ENCODE results near the gene MCRS1.
"Not testable (repeated sequence)": the region's sequence is repeated elsewhere in the genome, so short reads cannot be mapped to it uniquely, and the experiment has no call there.

MCRS1 gene

DNA sequence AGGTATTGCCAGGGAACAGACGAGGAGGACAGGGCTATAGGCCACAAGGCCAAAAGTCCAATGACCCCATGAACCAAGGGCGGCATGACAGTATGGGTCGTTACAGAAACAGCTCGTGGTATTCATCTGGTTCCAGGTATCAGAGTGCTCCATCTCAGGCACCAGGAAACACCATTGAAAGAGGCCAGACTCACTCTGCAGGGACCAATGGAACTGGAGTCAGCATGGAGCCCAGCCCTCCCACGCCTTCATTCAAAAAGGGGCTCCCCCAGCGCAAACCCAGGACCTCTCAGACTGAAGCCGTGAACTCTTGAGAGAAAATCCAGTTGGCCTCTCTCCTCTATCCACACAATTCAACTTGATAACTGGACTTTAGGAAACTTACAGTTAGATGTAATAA, 42.0 kb downstream of the MCRS1 start:
- DNase-seq (ENCODE audit: insufficient read length, low spot score) = no peak
- FAIRE-seq = no peak

DNA sequence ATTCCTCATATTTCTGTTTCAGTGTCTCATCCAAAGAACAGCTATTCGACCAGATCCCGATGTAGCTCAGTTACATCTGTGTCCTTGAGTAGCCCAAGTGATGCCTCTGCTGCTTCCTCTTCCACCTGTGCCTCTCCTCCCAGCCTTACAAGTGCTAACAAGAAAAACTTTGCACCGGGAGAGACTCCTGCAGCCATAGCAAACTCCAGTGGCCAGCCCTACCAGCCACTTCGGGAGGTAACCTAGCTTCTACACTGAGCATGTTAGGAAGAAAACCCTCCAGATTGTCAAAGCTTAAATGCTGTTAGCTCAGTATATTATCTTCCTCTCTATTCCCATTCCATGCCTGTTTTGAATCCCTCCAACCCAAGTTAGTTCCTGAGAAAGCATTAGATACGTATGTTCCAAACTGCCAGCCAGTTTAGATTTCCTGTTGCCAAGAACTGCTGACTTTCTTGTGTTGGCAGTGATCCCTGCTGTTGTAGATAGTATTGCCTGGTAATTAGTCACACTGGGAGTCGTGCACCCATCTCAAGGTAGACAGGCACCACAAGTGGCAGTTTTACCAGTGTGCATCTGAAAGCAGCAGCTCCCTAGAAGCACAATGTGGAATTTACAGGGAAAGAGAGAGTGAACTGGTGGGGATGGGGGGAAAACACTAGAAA, 43.1 kb downstream of the MCRS1 start:
- FAIRE-seq = peak; percentile 31
- DNase-seq (ENCODE audit: insufficient read length, low spot score) = no peak

DNA sequence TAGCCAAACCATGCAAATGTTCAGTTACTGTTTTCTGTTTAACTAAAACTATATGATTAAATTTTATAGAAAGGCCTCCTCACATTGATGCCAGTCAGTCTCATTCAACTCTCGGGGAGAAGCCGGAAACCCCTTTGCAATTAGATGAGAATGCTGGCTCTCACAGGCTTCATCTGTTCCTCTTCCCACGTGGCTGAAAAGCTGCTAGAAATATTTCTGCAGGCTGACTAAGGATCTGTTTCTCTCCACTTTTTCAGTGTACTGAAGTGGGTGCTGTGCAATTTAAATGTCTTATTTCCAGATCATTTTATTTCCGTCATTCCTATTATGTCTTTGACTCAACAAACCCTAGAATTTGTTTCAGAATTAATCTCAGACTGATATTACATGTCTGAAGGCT, 46.6 kb downstream of the MCRS1 start:
- FAIRE-seq = no peak
- DNase-seq (ENCODE audit: insufficient read length, low spot score) = no peak

DNA sequence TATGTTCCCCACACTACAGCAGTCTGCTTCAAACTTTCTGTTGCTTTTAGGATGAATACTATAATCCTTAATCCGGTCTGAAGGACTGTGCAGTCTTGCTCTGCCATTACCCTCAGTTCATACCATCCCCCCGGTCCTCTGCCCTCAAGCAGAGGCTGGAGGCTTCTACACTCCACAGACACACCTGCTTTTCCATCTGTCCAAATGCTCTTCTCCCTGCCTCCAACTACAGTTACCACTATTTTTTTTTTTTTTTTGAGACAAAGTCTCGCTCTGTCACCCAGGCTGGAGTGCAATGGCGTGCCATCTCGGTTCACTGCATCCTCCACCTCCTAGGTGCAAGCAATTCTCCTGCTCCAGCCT, 48.4 kb downstream of the MCRS1 start:
- FAIRE-seq = no peak
- DNase-seq (ENCODE audit: insufficient read length, low spot score) = no peak

DNA sequence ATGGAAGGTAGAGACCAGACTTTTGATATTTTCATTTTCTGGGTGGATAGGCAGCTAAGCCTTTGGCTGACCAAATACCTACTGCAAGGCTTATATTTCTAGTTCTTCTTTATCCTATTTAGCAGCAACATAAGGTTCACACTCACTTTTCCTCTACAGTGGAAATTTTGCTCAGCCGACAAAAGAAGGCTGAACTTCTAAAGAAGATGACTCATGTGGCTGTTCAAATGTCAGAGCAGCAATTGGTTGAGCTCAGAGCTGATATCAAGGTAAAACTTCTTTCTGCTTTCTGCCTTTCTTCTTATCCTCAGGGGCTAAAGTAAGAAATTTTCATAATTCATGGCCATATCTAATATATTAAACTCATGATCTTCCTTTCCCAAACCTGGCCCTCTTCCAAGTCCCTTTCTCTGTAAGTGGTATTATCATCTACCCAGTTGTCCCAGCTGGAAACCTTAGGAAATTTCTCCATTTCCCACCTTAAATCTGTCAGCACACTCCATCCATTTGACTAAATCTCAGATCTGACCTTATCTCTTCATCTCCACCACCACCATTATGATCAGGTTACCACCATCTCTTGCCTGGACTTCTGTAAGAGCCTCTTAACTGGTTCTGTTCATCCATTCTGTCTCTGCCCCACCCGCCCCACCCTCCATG, 48.9 kb downstream of the MCRS1 start:
- DNase-seq (ENCODE audit: insufficient read length, low spot score) (no peak), FAIRE-seq (no peak)

DNA sequence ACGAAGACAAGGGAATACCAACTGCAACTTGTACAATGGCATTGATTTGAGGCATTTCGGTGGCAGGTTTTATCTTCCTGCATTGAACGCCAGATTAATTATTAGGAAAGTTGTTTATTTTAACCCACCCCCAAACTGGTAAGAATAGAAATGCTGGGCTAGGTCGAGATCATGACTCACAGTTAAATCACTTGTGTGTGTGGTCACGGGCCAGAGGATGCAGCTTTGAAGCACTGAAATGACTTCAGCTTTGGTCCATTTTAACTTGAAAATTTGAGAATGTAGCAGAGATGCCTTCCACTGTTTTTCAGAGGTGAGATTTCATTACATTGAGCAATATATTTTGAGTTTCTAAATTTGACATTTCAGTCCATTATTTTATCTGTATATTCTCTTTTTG, 52.7 kb downstream of the MCRS1 start:
- DNase-seq (ENCODE audit: insufficient read length, low spot score) (no peak), FAIRE-seq (no peak)

DNA sequence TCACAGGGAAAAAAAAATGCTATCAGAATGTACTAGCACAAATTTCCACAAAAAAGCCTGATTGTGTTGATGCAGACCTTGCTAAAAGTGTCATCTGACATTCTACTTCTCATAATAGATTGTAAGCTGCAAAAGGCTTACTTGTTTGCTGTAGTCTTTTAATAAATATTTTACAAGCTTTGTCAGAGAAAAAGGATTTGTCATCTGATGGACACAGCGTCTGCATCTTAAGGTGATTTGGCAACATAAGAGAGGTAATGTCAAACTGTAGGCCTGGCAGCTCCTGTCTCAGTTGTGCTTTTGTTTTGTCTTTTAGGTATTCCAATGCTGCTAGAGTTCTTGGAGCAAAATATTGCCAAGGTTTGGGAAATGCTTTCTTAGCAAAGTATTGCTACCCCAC, 55.4 kb downstream of the MCRS1 start:
- DNase-seq (ENCODE audit: insufficient read length, low spot score) = no peak
- FAIRE-seq = no peak

DNA sequence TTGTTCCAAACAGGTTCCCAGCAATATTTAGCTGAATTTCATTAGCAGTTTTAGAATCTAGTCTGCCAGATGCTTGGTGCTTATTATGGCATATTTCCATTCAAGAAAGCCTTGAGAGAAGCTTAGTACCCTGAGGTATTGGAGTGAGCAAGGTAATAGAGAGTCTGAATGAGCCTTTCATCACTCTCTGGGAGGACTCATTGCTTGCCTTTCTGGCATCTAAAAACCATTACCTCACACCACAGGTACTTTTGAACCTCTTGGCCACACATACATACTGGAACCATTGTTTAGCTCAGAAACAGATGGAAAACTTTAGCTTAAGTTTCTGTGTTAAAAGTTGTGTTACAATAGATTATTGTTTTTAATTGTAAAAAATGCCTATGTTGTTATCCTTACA, 56.5 kb downstream of the MCRS1 start:
- DNase-seq (ENCODE audit: insufficient read length, low spot score) (no peak), FAIRE-seq (no peak)

DNA sequence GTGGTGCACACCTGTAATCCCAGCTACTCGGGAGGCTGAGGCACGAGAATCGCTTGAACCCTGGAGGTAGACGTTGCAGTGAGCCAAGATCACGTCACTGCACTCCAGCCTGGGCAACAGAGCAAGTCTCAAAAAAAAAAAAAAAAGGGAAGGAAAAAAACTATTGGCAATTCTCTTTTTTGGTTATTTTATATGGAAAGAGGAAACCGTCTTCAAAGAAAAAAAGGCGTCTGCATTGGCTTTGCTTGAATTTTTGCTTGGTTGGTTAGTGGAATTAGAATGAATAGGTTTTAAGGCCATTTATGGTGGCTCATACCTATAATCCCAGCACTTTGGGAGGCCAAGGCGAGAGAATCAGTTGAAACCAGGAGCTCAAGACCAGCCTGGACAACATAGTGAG, 58.3 kb downstream of the MCRS1 start:
- FAIRE-seq = not testable (repeated sequence)

More for the DNA sequence above, 58.3 kb downstream of the MCRS1 start:
- not testable (repeated sequence) for DNase-seq (ENCODE audit: insufficient read length, low spot score)
